MM.1S (cell line): ENCODE measurements around the gene CDC42SE2.

Experiments
- CTCF ChIP-seq: fragments of 300-600 bp; sonication (generic); IDR thresholded peaks from 2 replicates; pipeline ENCODE4 v1.5.1; 2016; ENCODE audit warnings: antibody characterized with exemption, low read length, mixed read lengths
- EZH2 ChIP-seq: fragments of 300-600 bp; sonication (generic); optimal IDR thresholded peaks from 2 replicates; pipeline ENCODE3; 2017; ENCODE audit warnings: low read depth, mild to moderate bottlenecking, antibody characterized with exemption, low read length, mixed read lengths
- EZH2phosphoT487 ChIP-seq: fragments of 300-600 bp; sonication (generic); IDR thresholded peaks from 2 replicates; pipeline ENCODE4 v1.6.1; 2018; ENCODE audit warnings: antibody characterized with exemption, low read length

- TF ChIP-seq CTCF: no peak
- no peak for TF ChIP-seq EZH2
- TF ChIP-seq EZH2phosphoT487: no peak
These were observed 64.9 kb downstream of the CDC42SE2 start for GRCh38 chr5:131328536-131329285.
